Measurements from ENCODE around the gene SUGP2. TPM values are rescaled to one million over a fixed set of nuclear protein-coding genes. Genes with fewer than 3 reads are reported as not detected.

SUGP2 gene
- total and polyA plus RNA-seq, 9 of the 15 experiments (the other 6 are each of a cell fraction or from before 2014, with no cell fraction given): 13.1 to 101 (median 63.1) TPM

GRCh38 chr19:19033426-19034203 lies at the start of gene SUGP2, which contains the start of gene ARMC6 (continued):
- TF ChIP-seq USF2 (CRISPR knock-in tag; IDR thresholded peaks at IDR 0.05) (peak; percentile 70), ZNF609 (CRISPR knock-in tag; IDR thresholded peaks at IDR 0.05; ENCODE audit: borderline replicate concordance) (no peak), ZNF766 (CRISPR knock-in tag; conservative IDR thresholded peaks at IDR 0.05) (no peak), ZBTB43 (CRISPR knock-in tag; IDR thresholded peaks at IDR 0.05) (no peak), HMBOX1 (IDR thresholded peaks at IDR 0.05) (no peak), CXXC5 (CRISPR knock-in tag; IDR thresholded peaks at IDR 0.05) (peak; percentile 67), ZBTB33 (CRISPR knock-in tag; IDR thresholded peaks at IDR 0.05) (no peak), MCM2 (IDR thresholded peaks at IDR 0.05; ENCODE audit: low read depth) (no peak), ILF3 (IDR thresholded peaks at IDR 0.05; ENCODE audit: borderline replicate concordance) (no peak), ELF4 (CRISPR knock-in tag; IDR thresholded peaks at IDR 0.05) (no peak), CREB3L1 (IDR thresholded peaks at IDR 0.05; ENCODE audit: borderline replicate concordance, low read depth) (peak; percentile 78), ZNF24 (IDR thresholded peaks at IDR 0.05) (no peak; the same call in 1 of the 2 replicates), PRPF4 (IDR thresholded peaks at IDR 0.05; ENCODE audit: insufficient read depth, low read depth, low read length, poor library complexity, severe bottlenecking) (no peak), SNAPC5 (CRISPR knock-in tag; IDR thresholded peaks at IDR 0.05) (no peak)

Data from K562 (cell line).